NB4 (cell line): ENCODE results near the gene TMEM50B.

ENCODE experiments used
- CTCF ChIP-seq: IDR thresholded peaks from one replicate; pipeline ENCODE4 v1.5.1; 2012; ENCODE audit warnings: low read depth, low read length
- POLR2A ChIP-seq: IDR thresholded peaks from 2 replicates; pipeline ENCODE4 v1.6.1; 2011; ENCODE audit warnings: mild to moderate bottlenecking; ENCODE audit not compliant: insufficient read length; ENCODE audit errors: extremely low read depth

GRCh38 chr21:33478182-33478581 lies 1.6 kb downstream of the TMEM50B start:
- TF ChIP-seq POLR2A, result no peak
- no peak for TF ChIP-seq CTCF
